ENCODE results near the gene ERRFI1.

ERRFI1 gene

DNA sequence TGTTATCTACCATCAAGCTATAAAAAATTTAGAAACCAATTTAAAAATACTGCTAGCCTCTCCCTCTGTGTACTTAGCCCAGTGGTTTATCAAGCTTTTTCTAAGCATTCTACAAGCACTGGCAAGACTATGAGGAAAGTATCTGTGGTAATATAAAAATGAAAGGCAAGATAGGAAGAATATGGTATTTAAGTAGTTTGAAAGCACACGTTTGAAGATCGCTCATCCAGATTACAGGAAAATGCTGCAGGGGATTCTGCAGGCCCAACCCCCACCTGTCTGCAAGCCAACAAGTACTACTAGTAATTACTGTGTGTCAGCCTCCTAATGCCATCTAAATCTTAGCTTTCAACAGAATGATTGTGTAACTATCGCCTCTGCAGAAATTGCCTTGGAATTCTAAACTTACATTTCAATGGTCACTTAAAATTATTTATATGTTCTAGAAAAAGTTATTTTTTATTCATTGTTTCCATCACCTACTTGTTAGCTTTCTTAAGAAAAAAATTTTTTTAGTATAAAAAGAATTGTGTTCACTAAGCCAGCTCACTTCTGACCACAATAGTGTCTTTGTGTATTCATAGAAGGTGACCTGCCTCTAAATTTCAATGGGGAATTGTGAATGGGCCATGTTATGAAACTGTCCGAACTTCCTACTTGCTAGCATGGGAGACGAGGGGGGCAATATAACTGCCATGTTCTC is 8.5 kb downstream of the ERRFI1 start:
- DNase-seq = no peak

DNA sequence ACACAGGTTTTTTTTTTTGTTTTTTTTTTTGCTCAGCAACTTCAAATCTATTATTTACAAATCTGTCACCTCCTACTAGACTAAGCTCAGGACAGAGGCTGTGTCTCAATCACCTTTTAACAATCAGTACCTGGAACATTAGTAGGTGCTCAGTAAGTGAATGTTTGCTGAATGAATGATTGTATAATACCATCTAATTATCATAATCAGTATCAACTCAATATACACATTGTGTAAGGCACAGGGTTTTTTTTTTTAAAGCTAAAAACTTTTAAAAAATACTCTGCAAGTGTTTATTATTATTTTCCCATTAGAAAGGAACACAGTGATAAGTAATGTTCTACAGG is 9.2 kb downstream of the ERRFI1 start:
- no peak for DNase-seq

DNA sequence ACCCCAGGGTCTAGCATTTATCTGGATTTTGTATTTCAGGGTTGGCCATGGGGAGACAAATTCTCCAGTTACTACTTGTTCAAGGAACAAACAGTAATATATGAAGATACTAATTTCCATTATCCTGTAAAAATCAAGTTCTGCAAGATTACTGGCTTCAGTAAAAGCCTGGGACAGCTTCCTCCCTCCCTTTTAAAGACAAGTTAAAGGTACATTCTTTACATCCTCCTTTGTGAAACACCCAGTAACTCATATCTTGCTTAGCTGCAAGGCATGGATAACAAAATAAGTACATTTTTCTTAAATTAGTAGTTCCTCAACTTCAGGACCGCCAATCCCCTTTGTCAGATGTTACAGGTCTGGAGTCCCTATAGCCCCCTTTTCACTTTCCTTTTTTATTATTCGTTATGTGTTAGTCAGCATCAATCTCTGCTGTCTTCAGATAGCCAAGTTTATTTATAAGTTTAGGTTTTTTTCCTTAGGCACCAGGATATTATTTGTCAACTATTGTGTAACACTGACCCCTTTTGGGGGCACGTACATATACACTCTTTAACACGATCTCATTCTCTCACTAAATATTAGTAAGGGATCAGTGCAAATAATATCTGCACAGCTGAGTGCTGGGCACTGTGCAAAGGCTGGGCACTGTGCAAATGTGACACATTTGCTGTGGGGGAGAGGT is 9.8 kb downstream of the ERRFI1 start:
- no peak for DNase-seq

DNA sequence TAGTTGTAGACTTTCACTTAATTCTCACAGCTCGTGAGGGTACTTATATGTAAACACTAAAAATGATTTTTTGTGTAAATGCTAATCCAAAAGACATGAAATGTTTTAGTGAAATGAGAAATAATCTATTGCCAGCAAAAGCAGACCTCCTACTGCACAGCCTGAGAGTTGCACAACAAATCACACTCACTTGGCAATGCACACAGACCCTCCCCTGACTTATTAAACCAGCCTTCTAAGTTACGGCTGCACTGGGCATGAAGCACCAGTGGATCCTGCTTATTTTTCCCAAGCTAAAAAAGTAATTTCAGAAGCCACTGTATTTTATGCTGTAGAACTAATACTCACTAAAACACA is 10.3 kb downstream of the ERRFI1 start:
- no peak for DNase-seq

DNA sequence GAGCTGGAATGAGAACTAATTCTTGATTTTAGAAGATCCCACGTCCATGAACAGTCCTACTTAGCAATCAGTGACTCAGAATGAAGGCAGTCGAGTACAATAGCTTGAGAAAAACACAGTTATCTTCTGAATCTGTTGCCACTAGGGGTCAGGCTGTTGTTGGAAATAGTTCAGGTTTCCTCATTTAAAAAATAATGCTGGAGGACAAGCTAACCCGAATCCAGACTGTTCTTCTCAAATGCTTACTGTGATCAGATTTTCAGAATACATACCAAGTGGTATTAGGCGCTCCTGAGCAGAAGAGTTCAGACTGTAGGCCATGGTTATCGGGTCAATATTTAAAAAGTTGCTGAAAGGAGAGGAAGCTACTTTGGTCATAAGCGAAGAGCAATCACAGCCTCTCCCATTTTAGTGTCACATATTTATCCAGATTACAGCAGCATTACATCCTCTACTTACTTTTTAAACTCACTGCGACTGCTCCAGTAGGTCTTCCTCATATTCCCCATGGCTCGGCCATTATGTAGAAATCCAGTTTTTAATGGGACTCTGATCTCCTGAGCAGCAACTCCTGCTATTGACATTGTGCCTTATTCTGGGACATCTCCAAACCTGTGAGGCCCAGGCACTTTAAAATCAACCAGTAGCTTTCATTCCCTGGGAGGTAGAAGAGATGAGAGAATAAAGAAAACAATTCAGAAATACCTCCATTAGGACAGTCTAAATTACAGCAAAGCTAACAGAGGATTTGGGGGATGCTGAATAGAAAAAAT is 10.9 kb downstream of the ERRFI1 start:
- peak; percentile 50 for DNase-seq

DNA sequence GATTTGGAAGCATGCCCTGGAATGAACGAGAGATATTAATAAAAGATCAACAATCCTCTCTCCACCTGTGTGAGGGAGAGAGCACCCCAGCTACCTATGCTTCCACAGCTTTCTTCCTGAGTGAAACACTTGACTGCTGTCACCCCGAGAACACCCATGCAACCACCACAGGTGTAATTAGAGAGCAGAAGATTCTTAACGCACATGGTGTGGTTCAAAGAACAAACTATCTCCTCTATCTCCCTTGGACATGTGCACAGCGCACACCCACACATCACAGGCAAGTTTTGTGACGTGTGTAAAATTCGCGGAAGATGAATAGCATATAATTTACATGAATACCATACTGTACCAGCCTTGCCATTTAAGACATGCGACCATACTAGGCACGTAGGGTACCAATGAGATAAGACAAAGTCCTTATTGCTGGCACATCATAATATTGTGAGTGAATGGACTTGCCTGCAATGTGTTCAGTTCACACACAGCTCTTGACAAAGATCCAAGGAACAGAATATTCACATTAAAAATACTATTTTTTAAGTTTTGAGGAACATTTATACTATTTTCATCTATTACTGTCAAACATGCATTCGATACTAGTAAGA is 11.6 kb downstream of the ERRFI1 start:
- no peak for DNase-seq

DNA sequence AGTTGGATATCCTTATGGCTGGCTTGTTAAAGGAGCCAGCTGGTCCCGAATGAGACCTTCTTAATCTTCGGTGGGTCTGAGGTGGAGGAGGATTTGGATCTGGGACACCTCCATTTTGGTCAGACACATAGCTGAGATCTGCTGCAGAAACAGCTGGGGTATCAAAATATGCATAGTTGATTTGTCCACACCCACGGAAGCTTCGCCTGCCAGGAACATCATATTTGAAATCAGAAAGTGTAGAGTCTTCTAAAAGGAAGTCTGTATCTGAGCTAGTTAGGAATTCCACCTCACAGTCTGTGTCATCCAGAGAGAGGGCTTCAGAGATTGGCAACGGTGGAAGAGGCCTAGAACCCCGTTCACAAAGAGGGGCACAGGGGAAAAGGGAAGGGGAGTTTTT is 12.3 kb downstream of the ERRFI1 start:
- DNase-seq = no peak

DNA sequence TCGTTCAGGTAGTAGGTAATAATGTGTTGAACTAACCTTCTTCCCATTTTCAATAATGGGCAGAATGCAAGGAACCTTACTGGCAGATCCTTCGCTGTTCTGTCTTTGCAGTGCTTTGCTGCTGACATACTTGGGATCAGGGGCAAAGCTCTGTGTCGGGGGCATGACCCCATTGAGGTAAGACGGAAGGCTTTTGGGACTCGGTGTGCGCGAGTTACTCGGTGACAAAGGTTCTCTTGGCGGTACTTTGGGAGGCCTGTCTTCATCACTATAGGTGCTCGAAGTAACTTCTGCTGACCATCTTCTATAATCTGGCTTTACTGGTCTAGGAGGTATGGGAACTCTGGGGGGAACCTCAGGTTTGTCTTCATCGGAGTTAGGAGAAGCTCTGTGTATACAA is 12.7 kb downstream of the ERRFI1 start:
- DNase-seq = no peak

DNA sequence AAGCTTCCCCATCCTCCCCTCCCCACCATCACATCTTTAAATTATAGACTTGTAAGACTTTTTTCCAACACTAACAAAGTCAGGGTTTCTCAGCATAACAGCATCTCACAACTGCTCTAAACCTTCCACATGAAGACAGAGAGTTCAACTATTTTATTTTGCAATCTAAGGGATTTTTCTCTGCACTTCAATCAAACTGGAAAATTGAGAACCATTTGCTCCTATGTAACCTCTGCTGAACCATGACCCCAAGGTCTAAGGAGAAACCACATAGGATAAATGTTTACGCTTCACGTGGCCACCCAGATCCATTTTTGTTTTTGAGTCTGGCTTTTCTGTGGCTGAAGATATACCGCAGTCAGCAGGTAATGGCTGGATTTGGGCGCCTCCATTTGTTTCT is 13.2 kb downstream of the ERRFI1 start:
- DNase-seq = no peak

DNA sequence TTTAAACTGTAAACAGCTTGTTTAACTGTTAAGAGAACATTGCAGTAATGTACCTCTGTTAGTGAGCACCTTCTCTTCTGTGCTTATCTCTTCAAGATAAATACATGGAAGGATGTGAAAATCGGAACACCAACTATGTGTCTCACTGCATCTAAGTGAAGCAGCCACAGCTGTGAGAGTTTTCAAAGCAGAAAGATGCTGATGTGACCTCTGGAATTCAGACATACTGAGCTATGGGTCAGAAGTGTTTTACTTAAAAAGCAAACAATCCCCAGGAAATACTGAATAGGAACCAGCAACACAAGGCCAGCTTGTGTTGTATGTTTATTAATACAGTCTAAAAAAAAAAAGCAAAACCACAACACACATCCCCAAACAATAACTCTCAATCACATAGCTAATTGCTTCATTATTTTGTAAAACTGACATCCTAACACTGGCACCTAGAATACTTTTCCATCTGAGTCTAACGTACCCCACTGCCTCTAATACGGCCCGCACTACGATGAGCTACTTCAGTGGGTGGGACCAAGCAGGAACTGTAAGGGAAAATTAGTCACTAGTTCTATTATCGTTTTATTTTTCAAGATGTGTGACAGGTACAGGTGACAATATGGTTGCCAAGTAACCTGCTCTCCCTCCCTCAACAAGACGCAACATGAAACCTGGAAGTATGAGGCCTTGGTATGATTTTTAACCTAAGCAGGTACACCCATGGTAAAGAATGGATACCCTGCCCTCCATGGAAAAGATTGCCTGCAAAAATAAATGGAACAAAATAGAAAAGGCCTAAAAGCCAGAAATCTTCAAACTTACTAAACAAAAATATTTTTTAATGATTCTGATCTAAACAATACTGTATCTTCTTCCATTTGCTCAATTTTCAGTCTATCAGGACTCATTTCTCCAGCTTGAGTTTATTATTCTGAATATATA is 13.9 kb downstream of the ERRFI1 start:
- no peak for DNase-seq

DNA sequence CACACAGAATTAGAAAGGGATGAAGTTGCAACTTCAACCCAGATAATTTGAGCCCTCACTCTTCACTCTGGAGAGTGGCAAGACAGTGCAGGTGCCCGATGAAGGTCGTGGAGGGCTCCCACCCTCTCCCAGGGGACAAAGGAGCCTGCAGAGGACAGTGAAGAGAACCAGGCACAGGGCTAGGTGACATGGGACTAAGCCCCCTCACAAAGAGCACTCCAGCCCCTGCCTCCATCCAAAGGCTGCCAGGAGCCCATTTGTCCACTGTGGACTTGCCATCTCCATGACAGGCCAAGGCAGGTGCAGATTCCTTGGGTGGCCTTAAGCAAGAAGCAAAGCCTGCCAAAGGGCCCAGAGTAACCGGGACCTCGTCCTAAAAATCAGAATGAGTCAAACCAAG is 15.1 kb downstream of the ERRFI1 start:
- no peak for DNase-seq

DNA sequence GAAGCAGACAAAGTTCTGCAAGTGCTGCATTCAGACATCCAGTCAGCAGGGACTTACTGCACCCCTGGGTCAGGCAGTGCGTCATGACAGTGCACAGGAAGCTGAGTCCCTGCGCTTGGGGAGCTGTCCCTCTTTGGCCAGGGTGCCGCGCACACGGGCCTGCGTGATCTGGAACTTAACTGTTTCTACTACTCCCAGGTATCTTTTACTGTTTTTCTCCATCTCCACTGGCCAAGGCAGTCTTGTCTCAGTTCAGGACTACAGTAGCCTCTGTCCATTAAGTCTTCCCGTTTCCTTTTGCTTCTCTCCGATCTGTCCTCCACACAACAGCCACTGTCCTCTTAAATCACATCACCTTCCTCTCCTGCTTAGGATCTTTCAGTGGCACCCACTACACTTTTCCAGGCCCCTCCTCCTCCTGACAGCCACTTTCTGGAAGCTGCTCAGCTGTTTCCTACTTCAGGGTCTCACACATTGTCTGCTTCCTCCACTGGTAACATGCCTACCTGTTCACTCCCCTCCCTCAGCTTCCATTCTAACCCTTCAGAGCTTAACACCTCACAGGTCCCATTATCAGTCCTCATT is 15.9 kb downstream of the ERRFI1 start:
- DNase-seq = no peak

DNA sequence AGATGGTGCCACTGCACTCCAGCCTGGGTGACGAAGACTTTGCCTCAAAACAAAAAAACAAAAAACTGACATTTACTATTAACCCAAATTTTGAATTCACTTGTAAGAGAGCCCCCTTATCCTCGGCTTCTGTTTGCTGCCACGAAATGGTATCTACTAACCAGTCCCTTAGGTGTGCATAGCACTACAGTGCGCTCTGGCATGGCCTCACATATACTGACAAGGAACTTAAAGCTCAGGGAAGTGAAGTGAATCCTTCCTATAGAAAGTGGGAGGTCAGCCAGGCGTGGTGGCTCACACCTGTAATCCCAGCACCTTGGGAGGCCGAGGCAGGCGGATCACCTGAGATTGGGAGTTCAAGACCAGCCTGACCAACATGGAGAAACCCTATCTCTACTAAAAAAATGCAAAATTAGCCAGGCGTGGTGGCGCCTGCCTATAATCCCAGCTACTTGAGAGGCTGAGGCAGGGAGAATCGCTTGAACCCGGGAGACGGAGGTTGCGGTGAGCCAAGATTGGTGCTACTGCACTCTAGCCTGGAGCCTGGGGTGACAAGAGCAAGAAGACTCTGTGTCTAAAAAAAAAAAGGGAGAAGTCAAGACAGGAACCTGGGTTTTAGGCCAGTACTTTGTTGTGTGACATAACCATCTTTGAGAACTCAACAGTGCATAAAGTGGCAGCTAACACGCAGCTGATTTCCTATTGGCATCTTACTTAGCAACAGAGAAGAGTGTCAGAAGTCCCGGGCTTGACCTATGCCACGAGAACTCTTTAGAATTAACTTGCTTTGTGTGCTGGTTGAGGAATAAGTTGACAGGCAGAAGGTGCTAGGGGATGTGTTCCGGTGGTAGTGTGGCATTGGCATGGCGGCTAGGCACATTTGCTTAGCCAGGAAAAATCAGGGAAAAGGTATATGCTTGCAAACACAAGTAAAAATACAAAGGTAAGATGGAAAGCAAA is 16.8 kb downstream of the ERRFI1 start:
- no peak for DNase-seq

DNA sequence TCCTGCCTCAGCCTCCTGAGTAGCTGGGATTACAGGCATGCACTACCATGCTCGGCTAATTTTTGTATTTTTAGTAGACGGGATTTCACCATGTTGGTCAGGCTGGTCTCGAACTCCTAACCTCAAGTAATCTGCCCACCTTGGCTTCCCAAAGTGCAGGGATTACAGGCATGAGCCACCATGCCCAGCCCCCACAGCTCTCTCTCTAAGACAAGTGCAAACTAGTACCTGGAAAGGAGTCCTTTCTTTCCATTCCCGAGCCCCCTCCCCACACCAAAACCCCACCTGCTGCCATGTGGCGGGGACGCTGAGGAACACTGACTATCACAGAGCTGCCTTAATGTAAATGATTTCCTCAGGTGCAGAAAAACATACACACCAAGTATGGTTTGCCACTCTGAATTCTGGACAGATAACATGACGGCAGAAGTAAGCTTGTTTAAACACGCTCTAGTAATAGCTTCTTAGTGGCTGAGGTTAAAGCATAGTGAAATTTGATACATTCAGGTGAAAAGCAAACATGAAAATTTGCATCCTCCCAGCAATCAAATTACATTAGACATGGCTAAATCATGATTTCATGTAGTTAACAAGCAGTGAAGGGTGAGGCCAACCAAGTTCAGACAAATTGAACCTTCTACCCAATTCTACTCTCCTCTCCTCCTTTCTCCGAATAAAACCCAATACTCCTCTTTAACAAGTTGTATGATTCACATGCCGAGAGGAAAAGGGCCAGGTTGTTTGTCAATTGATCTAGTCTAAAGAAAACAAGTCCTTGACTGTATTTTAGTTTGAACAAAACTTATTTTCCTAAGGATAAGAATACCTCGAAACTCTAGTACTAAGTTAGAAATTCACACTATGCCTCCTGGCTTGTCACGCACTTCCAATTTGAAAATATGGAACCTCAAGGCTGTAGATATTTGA is 19.8 kb downstream of the ERRFI1 start:
- DNase-seq = no peak

DNA sequence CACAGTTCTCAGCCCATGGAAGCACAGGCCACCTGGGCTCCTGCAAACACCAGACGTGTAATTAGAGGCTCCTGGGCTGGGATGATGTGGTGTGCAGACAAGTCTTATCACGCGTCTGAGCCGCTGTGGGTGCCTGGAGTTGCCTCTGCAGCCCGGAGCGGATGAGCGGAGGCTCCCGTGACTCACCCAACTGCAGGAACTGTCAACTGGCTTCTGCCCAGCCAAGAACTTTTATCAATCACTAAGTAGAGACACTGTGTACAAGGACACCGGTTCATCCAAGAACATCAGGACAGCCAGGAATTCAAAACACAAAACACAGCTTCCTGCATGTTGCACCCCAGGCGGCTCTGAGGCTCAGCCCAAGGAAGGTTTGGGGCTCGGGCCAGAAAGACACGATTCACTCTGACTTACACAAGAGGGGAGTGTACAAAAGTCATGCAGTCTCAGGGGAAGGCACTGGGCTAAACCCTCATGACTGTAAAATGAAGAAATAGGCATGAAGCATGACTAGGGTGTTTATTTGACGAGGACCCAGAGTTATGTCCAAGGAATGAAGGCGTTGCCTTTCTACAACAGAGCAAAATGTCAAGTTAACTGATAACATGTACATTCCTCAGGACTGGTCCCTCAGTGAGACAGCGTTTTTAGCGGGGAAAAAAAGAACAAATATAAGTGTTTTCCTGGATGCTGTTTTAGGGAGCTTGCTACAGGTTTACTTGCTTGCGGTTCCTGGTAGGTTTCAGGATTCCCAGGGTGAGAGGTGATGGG is 21.1 kb downstream of the ERRFI1 start:
- no peak for DNase-seq

DNA sequence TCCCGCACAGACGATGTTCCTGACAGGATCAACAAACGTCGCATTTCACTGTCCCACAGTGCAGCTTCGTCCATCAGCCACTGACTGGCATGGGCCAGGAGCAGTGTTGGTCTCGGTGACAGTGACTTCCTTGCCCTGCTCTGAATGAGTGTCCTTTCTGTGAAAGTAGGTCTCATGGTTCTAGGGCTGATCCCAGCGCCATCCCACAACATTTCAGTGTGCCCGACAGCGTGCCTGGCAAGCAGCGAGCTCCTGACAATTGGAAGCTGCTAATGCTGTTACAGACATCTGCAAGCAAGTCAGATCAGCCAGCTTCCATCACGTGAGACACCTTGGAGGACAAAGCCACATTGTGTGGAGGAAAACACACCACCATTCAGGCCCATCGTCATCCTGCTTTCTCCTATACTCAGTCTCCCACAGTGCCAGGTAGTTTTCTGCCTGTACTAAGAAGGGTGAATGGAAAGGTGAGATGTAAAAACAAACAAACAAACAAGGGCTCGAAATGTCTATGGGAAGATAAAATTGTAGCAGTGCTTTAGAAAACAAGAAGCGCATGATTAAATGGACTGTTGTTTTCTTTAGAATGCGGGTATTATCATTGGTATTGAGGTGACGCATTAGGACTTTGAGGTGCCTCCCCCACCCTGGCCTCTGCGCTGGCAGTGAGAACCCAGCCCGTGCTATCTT is 21.9 kb downstream of the ERRFI1 start:
- no peak for DNase-seq

DNA sequence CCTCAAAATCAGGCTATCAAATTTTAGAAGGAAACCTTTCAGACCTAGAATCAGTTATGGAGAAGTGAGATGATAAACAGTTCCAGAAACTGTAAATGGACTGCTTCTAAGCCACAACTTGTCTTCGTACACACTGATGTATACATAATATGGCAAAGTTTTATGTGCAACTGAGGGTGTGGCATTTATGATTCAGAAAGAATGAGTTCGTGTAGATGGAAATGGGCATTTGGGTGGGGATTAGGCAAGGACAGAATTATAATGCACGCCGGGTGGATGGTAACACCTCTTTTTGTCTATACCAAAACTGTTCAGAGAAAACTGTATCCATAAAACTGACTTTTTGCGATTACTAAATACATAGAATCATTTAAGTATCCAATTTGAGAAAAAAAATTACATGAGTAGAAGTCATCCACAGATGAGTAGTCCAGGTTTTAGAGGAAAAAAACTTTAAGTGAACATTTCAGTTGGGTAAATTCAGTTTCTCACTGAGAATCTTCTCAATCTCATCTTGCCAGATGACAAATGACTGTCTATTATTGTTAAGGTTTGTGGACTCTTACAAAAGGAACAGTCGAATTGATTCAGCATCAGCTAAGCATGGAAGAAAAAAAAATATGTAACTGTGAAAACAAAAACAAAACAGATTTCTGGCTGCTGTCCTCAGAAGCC is 22.5 kb downstream of the ERRFI1 start:
- no peak for DNase-seq

DNA sequence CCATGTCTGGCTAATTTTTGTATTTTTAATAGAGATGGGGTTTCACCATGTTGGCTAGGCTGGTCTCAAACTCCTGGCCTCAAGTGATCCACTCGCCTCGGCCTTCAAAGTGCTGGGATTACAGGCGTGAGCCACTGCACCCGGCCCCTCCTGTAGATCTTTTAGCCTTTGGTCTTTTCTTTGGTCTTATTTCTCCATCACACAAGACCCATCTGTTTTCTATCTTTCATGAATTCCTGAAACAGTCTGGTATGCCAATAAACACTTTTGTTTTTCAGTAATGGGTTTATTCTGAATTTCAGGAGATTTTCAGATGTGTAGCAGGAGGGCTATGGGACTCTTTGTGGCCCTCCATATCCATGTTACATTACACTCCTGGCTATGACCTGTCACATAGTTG is 23.2 kb downstream of the ERRFI1 start:
- no peak for DNase-seq
